ENCODE measurements around the gene MLANA.

- TF ChIP-seq CTCF (IDR thresholded peaks at IDR 0.05; ENCODE audit: poor library complexity) = no peak
- no peak for TF ChIP-seq EZH2phosphoT487 (IDR thresholded peaks at IDR 0.05; ENCODE audit: low read depth, severe bottlenecking, unreplicated experiment)
These were observed 2.4 kb downstream of the MLANA start for GRCh38 chr9:5893134-5893505.
